ENCODE results near the gene UGT1A10.
"Not testable (repeated sequence)": the region's sequence is repeated elsewhere in the genome, so short reads cannot be mapped to it uniquely, and the experiment has no call there.

UGT1A10 gene

DNA sequence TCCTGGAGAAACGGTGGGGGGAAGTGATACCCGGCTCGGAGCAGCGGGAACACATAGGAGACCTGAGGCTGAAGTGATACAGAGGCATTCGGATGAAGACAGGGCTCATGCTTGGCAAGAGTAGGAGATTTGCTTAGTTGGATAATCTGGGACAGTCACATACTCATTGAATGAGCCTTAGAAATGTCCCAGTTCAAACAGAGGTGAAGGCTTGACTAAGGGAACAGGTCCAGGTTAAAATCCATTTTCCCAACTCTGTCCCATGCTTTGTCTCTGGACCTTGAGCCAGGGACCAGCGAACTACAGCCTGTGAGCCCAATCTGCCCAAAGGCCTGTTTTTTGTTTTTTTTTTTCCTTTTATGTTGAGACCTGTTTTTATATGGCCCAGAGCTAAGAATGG lies 57.7 kb downstream of the UGT1A10 start:
- no peak overlapping the region for H3K27ac ChIP-seq
- TF ChIP-seq, protein P1, sequence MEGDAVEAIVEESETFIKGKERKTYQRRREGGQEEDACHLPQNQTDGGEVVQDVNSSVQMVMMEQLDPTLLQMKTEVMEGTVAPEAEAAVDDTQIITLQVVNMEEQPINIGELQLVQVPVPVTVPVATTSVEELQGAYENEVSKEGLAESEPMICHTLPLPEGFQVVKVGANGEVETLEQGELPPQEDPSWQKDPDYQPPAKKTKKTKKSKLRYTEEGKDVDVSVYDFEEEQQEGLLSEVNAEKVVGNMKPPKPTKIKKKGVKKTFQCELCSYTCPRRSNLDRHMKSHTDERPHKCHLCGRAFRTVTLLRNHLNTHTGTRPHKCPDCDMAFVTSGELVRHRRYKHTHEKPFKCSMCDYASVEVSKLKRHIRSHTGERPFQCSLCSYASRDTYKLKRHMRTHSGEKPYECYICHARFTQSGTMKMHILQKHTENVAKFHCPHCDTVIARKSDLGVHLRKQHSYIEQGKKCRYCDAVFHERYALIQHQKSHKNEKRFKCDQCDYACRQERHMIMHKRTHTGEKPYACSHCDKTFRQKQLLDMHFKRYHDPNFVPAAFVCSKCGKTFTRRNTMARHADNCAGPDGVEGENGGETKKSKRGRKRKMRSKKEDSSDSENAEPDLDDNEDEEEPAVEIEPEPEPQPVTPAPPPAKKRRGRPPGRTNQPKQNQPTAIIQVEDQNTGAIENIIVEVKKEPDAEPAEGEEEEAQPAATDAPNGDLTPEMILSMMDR (IDR thresholded peaks at IDR 0.05) = no peak
- no peak for TF ChIP-seq ZFX (IDR thresholded peaks at IDR 0.05; ENCODE audit: borderline replicate concordance)

DNA sequence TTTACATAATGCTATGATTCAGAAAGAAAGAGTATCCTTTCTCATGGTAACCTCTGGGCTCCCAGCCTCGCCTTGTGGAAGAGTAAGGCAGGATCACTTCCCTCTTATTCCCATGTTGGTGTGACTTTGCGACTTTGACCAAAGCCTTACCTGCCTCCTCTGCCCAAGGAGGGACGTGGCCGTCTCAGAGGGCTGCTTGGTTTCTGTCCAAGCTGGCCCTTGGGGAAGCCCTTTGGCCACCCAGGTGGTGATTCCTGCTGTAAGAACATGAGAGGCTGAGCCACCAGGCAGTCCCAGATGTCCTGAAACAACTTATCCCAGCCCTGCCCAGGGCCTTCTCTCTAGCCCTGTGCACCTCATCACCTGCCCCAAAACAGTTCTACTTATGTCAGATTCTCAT lies 62.5 kb downstream of the UGT1A10 start:
- H3K27ac ChIP-seq = no peak overlapping the region
- TF ChIP-seq ZFX (IDR thresholded peaks at IDR 0.05; ENCODE audit: borderline replicate concordance) = no peak
- TF ChIP-seq, protein P1 (IDR thresholded peaks at IDR 0.05) = no peak

DNA sequence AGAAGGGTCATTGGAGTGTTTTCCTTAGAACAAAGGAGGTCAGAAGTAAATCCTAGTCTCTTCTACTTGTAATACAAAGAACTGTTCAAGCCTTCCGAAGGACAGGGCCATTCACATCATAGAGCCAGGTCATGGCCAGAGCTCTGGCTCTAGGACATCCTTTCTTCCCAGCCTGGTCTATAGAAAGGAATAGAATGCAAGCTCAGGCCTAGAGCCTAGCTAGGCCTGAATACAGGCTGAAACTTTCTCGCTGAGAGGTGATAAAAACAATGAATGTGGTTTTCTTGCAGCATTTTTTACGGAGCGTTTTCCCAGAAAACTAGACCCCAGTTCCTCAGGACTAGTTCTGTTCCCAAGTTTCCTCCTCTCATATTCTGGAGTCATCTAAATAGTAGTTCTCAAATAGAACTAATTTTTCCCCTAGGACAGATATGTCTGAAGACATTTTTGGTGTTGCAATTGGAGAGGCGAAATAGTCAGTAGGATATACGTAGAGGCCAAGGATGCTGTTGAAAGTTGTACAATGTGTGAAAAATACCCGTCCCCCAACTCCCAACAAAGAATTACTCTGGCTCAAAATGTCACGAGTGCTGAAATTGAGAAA lies 63.3 kb downstream of the UGT1A10 start:
- H3K27ac ChIP-seq = peak overlapping the region; percentile 21; the same call in 1 of the 2 replicates
- no peak for TF ChIP-seq ZFX (IDR thresholded peaks at IDR 0.05; ENCODE audit: borderline replicate concordance)
- TF ChIP-seq, protein P1 (IDR thresholded peaks at IDR 0.05) = no peak

DNA sequence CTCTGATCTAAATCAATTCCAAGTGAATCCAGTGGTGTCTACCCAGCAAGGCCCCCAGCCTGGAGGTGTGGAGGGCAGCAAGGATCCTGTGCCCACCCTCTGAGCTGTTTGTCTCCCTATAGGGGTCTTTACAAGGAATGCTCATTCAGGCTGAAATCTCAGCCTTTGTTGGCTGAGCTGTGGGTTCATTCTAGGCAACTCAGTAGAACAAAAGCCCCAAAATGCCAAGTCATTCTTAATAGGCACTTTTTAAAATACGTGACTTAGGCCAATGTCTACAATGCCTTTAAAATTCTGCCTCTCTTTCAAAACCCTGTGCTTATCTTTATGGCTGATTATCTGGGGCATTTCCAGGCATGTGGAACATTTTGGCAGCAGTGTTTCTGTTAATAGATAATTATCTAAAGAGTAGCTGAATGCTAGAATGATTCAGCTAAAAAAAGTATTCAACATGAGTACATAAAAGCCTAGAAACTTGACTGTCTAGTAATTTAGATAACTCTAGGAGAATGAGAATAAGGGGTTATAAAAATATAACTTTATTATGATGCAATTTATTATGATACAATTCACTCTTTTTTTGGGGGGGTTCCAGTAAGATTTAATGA lies 63.9 kb downstream of the UGT1A10 start:
- no peak for TF ChIP-seq ZFX (IDR thresholded peaks at IDR 0.05; ENCODE audit: borderline replicate concordance)
- TF ChIP-seq, protein P1 (IDR thresholded peaks at IDR 0.05) = no peak

DNA sequence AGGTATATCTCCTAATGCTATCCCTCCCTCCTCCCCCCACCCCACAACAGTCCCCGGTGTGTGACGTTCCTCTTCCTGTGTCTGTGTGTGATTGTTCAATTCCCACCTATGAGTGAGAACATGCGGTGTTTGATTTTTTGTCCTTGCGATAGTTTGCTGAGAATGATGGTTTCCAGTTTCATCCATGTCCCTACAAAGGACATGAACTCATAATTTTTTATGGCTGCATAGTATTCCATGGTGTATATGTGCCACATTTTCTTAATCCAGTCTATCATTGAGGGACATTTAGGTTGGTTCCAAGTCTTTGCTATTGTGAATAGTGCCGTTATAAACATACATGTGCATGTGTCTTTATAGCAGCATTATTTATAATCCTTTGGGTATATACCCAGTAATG lies 64.6 kb downstream of the UGT1A10 start:
- not testable (repeated sequence) for H3K27ac ChIP-seq

More for the DNA sequence above, 63.9 kb downstream of the UGT1A10 start:
- peak overlapping the region; percentile 21; the same call in 1 of the 2 replicates for H3K27ac ChIP-seq

DNA sequence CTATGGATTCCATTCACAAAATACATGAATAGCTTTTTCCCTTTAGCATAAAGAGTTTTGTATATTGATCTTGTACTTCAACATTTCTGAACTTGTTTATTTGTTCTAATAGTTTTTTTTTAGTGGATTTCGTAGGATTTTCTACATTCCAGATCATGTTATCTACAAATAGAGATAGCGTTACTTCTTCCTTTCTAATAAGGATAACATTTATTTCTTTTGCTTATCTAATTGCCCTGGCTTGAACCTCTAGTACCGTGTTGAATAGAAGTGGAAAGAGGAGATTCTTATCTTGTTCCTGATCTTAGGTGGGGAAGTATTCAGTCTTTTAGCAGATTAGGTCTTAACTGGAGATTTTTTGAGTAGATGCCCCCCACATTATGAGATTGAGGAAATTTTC lies 66.0 kb downstream of the UGT1A10 start:
- TF ChIP-seq, protein P1 (IDR thresholded peaks at IDR 0.05) = no peak
- TF ChIP-seq ZFX (IDR thresholded peaks at IDR 0.05; ENCODE audit: borderline replicate concordance) = no peak
- H3K27ac ChIP-seq = no peak overlapping the region

DNA sequence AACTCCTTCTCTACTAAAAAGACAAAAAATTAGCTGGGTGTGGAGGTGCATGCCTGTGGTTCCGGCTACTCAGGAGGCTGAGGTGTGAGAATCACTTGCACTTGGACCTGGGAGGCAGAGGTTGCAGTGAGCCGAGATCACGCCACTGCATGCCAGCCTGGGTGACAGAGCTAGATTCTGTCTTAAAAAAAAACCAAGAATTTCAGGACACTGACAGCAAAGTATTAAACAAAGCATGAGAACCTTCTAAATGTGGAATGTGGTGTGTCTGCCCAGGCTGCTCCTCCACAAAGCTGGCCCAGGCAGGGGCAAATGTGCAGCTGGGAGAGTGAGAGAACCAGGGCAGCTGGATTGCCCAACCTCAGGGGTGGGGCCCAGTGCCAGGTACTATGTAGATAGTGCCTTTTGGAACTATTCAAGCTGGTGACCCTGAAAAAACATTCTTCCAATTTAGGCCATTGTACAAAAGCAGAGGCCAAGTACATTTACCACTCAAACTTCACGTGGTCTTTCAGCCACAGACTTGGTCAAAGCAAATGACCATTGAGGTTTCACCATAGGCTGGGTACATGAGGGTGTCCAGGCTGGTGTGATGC lies 69.8 kb downstream of the UGT1A10 start:
- H3K27ac ChIP-seq = no peak overlapping the region

More for the DNA sequence above, 69.8 kb downstream of the UGT1A10 start:
- no peak for TF ChIP-seq ZFX (IDR thresholded peaks at IDR 0.05; ENCODE audit: borderline replicate concordance)
- TF ChIP-seq, protein P1 (IDR thresholded peaks at IDR 0.05) = no peak
